ENCODE measurements around the gene PITPNM3. TPM values are rescaled to one million over a fixed set of nuclear protein-coding genes. Genes with fewer than 3 reads are reported as not detected.
A peak's percentile ranks its signal among the peaks of the same experiment; 100 is the strongest.

The PITPNM3 gene
- total RNA-seq, 2 donors from 2014 or later = 13.7 to 19.0 TPM

DNA sequence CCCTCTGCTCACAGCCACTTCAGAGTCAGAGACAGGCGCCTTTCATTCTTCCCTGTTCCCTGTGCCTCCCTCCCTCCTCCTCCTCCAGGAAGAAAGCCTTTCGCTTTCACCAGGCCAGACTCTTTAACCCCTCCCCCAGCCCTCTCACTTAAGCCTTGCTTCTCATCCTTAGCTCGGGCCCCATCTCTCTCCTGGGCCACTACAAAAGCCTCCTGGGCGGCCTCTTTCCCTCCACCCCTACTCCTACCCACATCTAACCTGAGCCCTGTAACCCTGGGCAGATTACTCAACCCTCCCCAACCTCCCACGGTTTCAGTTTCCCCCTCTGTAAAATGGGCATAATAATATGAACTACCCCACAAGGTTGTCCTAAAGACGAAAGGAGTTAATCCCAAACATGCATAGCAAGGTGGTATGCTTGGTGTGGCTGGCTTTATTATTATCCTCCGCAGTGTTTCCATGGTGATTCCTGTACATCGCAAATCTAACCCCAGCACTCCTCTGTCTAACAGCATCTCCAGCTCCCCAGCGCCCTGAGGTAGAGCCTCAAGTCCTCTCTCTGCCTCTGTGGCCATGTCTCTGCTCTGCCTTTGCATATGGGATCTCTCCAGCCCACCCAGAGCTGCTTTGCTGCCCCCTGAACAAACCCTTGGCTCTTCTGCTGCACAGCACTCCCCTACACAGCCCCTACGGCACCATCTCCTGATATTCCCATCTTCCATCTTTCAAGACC, 94.4 kb downstream of the PITPNM3 start:
- DNase-seq = no peak
- no peak for ATAC-seq
- intact Hi-C loops (cut with DNase I, micrococcal nuclease) = loop anchor here in 1 of 2 donors (10.0 kb wide), 1 partner anchor 123 kb away; no protein-coding TSS in a partner anchor

DNA sequence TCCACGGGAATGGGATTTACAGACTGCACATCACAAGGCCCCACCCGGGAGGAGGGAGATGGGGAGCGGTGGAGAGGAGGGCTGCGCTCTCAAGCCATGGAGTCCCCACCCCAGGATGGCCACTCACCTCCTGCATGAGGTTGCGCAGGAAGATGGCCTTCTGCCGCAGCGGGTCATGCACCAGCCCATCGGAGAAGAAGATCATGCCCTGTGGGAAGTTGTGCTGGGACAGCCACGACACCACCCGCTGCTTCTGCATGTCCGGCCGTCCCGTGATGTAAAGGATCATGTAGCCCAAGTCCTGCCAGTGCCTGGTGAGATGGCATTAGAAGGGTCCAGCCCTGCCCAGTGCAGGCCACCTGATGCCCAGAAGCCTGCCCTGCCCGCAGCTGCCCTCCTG, 95.1 kb downstream of the PITPNM3 start:
- intact Hi-C loops (cut with DNase I, micrococcal nuclease) = loop anchor here in 1 of 2 donors (10.0 kb wide), 1 partner anchor 124 kb away; no protein-coding TSS in a partner anchor
- DNase-seq (no peak), ATAC-seq (no peak)

DNA sequence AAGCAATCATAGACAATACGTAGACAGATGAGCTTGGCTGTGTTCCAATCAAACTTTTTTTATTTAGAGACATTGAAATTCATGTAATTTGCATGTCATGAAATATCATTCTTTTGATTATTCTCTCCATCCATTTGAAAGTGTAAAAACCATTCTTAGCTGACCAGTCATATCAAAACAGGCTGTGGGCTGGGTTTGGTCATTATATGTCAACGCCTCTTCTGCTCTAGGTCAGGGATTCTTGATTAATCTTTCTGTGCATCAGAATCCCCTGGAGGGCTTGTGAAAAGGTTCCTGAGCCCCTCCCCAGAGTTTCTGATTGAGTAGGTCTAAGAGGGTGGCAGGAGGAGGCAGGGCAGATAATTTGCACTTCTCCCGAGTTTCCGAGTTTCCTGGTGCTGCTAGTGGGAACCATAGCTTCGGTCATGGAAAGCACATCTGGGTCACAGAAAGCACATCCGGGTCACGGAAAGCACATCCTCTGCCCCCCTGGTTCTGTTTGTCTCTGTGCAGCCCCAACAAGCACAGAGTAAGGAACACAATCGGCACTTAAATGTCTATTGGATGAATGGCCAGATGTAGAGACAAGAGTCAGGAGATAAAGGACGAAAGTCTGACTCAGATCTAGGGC, 95.7 kb downstream of the PITPNM3 start:
- no peak for ATAC-seq
- intact Hi-C loops (cut with DNase I, micrococcal nuclease) = loop anchor here in 1 of 2 donors (10.0 kb wide), 1 partner anchor 124 kb away; no protein-coding TSS in a partner anchor
- DNase-seq = no peak

DNA sequence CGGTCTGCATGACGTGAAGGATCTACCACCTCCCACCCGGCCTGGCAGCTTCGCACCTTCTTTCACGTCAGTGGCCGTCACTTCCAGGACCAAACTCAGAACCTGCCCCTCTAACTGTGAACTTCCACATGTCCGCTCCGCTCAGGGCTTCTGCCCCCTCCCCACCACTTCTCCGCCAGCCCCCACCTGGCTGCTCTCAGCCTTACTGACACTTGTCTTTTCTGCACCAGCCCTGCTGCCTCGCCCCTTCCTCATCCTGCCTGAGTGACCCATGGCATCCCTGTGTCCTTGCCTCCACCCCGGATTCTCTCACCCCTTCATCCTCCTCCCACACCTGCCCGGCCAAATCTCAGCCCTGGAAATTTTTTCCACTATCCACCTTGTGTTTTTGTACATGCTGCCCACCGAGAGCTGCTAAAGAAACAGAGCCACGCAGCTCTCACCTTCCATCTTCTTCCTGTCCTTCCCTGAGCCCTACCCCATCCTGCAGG, 97.8 kb downstream of the PITPNM3 start:
- intact Hi-C loops (cut with DNase I, micrococcal nuclease) = no loop called here
- DNase-seq (no peak), ATAC-seq (no peak)

- intact Hi-C loops (cut with DNase I, micrococcal nuclease) = no loop called here
- ATAC-seq (peak; percentile 82), DNase-seq (peak; percentile 75)
Measured at GRCh38 chr17:6457688-6458459, 98.5 kb downstream of the PITPNM3 start.

DNA sequence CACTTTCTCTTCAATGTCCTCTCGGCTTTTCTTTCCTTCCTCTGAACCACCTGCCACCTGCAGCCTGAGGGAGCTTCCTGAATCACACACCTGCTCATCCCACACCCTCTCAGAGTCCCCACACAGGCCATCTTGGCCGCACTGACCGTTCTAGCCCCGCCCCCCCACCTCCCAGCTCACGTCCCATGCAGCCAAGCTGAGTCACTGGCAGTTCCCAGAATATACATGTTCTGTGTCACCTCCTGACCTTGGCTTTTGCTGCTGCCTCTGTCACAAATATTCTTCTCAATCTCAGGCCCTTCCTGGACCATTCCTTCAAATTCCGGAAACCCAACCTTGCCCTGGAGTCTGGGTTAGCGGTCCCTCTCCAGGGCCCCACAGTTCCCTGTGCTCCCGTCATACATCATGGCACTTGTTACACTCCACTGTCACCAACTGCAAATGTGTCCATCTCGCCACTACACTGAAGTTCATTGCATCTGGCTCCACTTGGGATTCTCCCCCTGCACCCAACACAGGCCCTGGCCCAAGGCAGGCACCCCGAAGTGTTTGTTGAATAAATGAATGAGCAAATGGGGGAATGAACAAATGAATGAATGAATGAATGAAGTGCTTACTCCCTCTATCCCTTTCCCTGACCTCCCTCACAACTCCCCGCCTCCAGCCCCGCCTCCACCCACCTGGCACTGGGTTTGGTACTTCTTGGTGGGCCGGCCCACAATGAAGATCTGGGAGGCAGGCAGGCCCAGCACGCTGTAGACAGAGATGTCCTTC, 99.3 kb downstream of the PITPNM3 start:
- intact Hi-C loops (cut with DNase I, micrococcal nuclease) = no loop called here
- ATAC-seq = peak; percentile 47
- DNase-seq = peak; percentile 56 to 67

DNA sequence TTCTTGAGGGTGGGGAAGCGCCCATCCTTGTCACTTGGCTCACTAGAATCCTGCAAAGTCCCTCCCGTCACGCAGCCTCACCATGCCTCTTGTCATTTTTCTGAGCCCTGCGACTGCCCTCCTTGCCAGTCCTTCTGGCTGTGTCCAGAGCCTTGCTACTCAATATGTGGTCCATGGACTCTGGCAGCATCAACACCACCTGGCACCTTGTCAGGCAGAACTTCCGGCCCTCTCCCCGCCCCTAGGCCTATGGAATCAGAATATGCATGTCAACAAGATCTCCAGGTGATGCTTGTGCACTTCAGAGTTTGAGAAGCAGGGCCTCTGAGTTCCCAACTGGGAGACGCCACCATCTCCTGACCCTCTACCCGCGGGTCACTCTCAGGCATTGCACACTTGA, 100.0 kb downstream of the PITPNM3 start:
- ATAC-seq (no peak), DNase-seq (peak in 1 of 2 donors; percentile 24)
- intact Hi-C loops (cut with DNase I, micrococcal nuclease) = no loop called here

DNA sequence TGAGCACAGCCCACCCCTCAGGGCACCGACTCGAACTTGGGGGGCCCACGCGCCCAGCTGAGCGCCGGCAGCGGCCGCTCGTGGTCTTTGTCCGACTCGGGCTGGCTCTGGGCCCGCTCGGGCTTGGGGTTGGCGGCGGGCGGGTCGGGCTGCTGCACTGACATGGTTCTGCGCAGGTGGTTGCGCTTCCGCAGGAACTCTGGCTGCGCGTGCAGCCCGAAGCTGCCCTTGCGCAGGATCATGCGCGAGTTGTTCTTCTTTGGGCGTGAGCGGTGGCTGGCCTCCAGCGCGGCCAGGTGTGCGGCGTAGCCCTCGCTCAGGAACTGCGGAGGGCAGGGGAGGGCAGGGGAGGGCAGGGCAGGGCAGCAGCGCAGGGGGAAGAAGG, 101.0 kb downstream of the PITPNM3 start:
- DNase-seq = peak; percentile 57 to 75
- intact Hi-C loops (cut with DNase I, micrococcal nuclease) = no loop called here
- ATAC-seq = peak; percentile 76

DNA sequence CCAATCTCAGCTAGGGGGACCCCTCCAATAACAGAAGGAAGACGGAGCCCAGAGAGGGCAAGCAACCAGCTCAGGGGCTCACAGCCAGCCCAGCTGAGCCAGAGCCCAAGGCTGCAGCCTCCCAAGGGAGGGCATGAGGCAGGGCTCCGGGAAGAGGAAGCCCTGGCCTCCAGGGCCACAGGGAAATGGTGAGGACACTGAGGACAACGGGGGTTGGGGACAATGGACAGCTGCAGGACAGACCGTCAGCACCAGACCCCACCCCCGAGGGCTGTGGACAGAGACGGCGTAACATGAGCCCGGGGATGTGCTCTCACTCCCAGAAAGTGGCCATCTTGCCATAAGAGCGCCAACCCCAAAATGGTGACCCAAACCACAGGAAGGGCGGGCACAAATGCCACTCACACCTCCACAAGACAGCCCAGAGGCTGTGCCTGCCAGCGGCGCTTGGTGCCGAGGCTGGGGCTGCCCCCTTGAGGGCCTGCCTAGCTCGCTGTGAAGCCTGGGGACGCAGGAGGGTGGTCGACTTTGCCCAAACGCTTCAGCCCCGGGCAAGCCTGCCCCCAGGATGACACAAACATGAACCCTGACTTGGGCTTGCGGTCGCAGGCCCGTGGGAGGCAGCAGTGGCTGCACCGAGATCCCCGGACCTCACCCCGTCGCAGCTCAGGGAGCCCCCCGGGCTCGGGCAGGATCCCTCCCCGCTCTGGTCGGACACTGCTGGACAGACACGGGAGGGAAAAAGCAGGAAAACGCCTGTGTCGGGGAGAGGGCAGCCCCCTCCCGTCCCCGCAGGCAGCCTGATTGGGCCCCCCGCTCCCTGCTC, 101.6 kb downstream of the PITPNM3 start:
- intact Hi-C loops (cut with DNase I, micrococcal nuclease) = no loop called here
- peak in 1 of 2 donors; percentile 25 for DNase-seq
- ATAC-seq = no peak

- intact Hi-C loops (cut with DNase I, micrococcal nuclease) = no loop called here
- ATAC-seq (no peak), DNase-seq (peak in 1 of 2 donors; percentile 19)
Measured at GRCh38 chr17:6453279-6454024, 102.9 kb downstream of the PITPNM3 start.

- peak in 1 of 2 donors; percentile 11 for DNase-seq
- no peak for ATAC-seq
- intact Hi-C loops (cut with DNase I, micrococcal nuclease) = no loop called here
Measured at GRCh38 chr17:6452471-6453266, 103.7 kb downstream of the PITPNM3 start.

- intact Hi-C loops (cut with DNase I, micrococcal nuclease) = no loop called here
- DNase-seq (peak in 1 of 2 donors; percentile 10), ATAC-seq (no peak)
Measured at GRCh38 chr17:6450926-6451832, 105.2 kb downstream of the PITPNM3 start.

GRCh38 chr17:6449307-6449706, 107.0 kb downstream of the PITPNM3 start:
- DNase-seq (no peak), ATAC-seq (no peak)
- intact Hi-C loops (cut with DNase I, micrococcal nuclease) = no loop called here

GRCh38 chr17:6448473-6448872, 107.9 kb downstream of the PITPNM3 start:
- DNase-seq (no peak), ATAC-seq (no peak)
- intact Hi-C loops (cut with DNase I, micrococcal nuclease) = no loop called here

DNA sequence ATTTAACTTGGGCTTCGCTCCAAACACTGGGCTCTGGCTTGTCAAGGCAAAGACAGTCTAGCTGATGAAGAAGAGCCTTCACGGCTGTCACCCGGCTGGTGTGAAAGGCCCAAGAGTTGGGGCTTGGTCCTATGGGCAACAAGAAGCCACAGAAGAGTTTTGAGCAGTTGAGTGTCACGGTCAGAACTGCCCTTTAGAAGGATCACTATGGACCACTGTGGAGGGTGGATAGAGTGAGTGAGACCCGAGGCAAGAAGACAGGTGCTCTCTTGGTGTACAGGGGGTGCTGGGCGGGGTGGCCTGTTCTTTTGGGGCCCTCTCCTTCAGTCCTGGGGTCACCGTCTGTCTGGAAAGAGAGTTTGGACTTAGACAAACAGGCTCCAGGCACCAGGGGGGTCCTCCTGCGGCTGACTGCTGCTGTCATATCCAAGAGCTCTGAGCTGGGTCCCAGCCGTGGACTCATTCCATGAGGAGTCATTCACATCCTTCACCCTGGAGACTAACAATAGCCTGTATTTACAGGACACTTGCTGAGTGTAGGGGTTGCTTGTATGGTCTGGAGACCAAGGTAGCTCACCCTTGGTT, 109.7 kb downstream of the PITPNM3 start:
- DNase-seq (no peak), ATAC-seq (no peak)
- intact Hi-C loops (cut with DNase I, micrococcal nuclease) = no loop called here
